IPS-18c (cell line): ENCODE results near the gene WASHC1.
A peak's percentile ranks its signal among the peaks of the same experiment; 100 is the strongest.
"Not testable (repeated sequence)": the region's sequence is repeated elsewhere in the genome, so short reads cannot be mapped to it uniquely, and the experiment has no call there.

Source experiments
- H3K4me3 ChIP-seq: 2 replicates; pipeline ENCODE4 v1.7.0; 2013; ENCODE audit warnings: low read depth, mild to moderate bottlenecking, low read length, moderate library complexity; ENCODE audit not compliant: insufficient read depth
- H3K9me3 ChIP-seq: one replicate; pipeline ENCODE4 v1.6.1; 2013; ENCODE audit warnings: mild to moderate bottlenecking, low read length, moderate library complexity; ENCODE audit not compliant: control insufficient read depth, insufficient read depth

Gene WASHC1, protein sequence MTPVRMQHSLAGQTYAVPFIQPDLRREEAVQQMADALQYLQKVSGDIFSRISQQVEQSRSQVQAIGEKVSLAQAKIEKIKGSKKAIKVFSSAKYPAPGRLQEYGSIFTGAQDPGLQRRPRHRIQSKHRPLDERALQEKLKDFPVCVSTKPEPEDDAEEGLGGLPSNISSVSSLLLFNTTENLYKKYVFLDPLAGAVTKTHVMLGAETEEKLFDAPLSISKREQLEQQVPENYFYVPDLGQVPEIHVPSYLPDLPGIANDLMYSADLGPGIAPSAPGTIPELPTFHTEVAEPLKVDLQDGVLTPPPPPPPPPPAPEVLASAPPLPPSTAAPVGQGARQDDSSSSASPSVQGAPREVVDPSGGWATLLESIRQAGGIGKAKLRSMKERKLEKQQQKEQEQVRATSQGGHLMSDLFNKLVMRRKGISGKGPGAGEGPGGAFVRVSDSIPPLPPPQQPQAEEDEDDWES

DNA sequence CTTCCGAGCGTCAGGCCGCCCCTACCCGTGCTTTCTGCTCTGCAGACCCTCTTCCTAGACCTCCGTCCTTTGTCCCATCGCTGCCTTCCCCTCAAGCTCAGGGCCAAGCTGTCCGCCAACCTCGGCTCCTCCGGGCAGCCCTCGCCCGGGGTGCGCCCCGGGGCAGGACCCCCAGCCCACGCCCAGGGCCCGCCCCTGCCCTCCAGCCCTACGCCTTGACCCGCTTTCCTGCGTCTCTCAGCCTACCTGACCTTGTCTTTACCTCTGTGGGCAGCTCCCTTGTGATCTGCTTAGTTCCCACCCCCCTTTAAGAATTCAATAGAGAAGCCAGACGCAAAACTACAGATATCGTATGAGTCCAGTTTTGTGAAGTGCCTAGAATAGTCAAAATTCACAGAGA lies at the start of gene WASHC1:
TSS of gene WASHC1 (minus strand) at position 101 of the 400 bp plus-strand sequence. CDS start 4,457 bp downstream, outside the sequence.
- peak within 1 kb of the TSS; percentile 41; the same call in 1 of the 2 replicates for H3K4me3 ChIP-seq
- not testable (repeated sequence) for H3K9me3 ChIP-seq

DNA sequence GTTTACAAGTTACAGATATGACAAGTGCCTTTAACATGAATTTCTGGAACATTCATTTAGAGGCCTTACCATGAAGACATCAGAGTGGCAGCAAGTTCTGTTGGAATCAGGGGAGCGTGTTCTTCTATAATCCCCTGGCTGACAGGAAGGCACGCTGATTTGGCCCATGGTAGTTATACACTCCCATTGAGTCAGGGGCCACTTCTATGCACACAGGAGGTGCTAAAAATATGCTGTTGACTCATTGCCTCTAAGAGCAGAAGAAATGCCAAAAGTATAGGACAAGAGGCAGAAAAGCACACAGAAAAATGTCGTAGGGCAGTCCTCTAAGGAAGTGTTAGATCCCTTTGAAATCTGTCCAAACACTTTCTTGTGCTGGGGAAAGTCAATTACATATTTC lies 49.1 kb upstream of the WASHC1 start:
- H3K4me3 ChIP-seq, H3K9me3 ChIP-seq: not testable (repeated sequence)

DNA sequence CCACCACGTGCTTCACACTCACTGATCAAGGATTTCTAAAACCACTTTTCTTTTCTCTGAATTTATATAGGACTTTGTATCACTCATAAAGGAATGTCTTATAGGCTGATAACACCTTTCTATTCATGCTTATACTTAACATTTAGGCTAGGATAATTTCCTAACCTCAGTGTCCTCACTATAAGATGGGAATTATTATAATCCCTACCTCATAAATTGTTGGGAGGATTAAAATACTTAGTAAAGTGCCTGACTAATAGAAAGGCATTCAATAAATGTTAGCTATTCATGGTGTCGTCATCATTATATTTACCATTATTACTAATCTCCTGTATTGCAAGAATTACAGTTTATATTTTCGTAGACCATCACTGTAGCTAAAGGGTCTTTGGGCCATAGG lies 47.1 kb upstream of the WASHC1 start:
- not testable (repeated sequence) for H3K9me3 ChIP-seq, H3K4me3 ChIP-seq

DNA sequence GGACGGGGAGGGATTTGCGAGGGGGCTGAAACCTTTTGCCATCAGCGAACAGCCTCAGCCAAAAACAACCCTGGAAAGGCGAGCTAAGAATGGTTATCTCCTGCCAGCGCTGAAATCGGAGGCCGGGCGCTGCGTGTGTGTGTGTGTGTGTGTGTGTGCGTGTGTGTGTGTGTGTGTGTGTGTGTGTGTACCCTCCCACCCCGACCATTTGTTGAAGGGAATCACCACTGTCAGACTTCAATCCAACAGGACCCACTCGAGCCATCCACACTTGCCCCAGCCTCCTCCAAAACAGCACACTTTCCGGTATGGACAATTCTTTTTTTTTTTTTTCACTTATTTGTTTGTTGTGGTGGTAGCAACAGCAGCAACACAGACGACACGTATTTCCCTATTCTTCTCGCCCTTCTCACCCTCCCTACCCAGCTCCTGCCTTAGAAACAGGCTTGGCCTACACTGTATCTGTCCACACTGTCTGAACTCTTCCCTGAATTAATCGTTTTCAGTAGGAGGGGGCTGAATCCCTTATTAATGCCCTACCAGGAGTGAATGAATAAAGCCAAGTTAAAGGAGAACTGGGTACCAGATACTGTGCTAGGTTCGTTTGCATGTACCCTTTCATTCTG lies 44.8 kb upstream of the WASHC1 start:
- peak overlapping the region; percentile 59; the same call in 1 of the 2 replicates for H3K4me3 ChIP-seq

DNA sequence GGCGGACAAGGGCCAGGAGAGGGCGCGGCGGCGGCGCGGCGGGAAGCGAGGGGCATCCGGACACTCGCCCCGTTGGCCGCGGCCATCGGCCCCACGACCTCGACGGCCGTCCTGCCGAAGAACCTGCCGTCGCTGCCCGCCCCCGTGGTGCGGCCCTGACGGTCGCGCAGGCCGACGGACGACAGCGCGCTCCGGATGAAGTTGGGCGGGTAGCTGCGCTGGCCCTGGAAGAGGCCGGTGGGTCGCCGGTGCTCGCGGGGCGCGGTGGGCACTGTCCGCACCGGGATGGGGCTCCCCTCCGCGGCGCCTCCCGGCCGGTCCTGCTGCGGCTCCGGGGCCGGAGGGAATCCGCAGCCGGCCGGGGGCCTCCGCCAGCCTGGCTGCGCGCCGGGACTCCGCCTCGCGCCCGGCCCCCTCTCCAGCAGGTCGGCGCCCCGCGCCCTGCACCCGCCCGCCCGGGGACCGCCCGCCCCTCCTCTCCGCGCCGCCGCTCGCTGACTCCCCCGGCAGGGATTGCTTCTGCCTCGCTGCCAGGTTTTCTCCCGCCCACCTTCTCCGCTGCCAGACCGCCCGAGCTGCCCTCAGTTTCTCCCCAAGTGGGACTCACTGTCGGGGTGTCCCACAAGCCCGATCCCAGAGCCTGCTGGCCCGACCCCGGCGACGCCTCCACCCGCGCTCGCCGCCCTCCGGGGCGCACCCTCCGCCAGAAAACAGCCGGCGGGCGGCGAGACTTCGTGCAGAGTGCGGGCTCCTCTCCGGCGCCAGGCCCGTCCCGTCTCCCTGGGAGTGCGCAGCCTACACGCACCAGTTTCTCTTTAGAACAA lies 44.0 kb upstream of the WASHC1 start:
- H3K4me3 ChIP-seq, result peak overlapping the region; percentile 59
- not testable (repeated sequence) for H3K9me3 ChIP-seq

More for the DNA sequence above, 44.8 kb upstream of the WASHC1 start:
- not testable (repeated sequence) for H3K9me3 ChIP-seq

DNA sequence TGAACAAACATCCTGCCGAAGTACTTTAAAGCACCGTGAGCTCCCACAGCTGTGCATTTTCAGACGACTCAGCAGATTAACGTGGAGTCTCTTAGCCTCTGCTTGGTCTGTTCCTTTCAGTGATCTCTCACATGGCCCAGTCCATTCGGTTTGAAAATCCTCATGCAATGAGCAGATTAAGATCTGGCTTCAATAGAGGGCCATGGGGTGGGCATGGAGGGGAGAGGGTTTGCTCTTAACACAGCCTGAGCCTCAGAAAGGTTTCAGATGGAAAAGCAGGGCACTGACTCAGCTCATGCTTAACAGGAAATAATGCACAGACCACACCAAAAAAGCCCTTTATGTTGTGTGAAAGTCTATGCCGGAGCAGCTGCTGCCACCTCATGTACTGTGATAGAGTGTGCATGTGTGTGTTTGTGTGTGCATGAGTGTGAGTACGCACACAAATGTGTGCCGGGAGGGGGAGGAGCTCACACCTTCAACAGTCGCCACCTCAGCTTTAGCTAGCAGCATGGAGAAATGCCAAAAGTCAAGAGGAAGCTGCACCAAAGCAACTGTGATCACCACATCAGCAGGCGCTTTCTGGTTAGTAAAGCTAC lies 33.9 kb upstream of the WASHC1 start:
- H3K9me3 ChIP-seq, H3K4me3 ChIP-seq: not testable (repeated sequence)

DNA sequence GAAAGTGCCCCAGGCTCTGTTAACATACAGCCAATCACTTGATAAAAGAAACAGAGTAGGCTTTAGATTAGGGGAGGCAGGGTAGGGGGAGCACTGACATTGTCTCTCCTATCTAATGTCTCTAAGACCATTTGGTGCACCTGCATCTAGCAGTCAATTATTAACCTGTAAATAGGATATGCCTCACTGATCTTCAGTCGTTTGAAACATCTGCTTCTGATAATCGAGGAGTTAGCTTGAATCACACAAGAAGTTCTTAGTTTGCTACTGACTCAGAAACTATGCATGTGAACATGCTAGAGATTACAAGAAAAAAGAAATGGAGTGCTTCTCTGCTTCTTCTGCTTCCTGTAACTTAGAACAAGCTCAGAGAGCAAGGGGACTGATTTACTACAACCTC lies 23.4 kb upstream of the WASHC1 start:
- not testable (repeated sequence) for H3K9me3 ChIP-seq, H3K4me3 ChIP-seq

DNA sequence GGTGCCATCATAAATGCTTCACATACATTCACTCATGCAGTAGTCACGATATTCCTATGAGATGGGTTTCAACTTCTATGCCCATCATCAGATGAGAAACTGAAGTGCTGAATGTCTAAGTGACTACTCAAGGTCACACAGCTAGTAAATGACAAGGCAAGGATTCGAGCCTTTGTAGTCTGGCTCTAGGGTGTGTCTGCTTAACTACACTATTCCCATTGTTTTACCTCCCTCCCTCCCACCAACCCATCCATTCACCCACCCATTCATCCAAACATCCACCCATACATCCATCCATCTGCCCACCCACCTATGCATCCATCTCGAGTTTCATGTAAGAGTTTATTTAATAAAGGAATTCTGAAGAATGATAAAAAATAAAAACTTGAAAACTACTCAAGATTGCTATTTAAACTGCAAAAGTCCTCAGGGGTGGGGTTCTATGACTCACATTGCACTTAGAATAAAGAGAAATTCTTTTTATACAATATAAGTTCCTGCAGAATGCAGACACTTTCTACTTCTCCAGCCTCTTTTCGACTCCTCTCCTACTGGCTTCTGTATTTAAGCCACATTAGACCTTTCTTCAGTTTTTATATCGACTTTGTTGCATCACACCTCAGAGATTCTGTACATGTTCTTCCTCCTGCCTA lies 19.1 kb upstream of the WASHC1 start:
- not testable (repeated sequence) for H3K9me3 ChIP-seq, H3K4me3 ChIP-seq

DNA sequence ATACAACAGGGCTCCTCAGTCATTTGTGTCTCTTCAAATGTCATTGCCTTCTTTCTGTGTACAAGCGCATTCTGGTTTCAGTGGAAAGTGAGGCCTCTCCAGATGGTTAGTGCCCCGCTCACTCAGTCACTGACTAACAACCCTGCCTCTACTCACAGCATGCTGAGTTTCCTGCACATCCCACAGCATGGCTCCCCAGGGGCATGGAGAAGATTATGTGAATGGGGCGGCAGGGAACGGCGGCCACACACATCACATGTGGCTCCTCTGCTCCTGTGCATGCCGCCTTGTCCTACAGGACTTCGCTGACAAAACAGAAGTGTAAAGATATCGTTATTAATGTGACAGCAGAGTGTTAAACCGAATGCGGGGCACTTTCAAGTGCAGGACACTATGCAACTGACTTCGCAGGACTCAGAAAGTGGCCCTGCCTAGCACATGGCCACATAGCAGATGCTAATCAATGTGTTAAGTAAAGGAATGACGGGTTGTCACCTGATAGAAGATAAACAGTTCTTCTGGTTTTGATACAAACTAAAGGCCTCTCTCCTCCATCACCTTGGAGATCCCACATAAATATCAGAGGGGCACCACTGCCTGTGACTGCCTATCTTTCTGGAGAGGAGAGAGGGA lies 17.5 kb upstream of the WASHC1 start:
- not testable (repeated sequence) for H3K4me3 ChIP-seq, H3K9me3 ChIP-seq

DNA sequence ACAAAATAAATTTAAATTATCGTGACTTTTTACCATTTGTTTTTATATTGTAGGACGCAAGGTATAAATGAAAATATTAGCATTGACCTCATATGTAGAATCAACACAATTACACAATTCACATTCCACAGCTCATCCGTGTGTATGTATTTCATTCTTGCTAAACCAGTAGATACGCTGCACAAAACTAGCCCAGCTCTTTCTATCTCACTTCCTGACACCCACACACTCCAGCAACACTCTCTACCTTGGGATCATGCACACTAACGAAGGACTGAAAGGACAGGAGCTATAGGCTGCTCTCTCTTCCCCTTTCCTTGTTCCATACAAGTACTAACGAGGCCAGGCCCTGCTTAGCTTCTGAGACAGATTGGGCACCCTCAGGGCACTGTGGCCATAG lies 16.9 kb upstream of the WASHC1 start:
- not testable (repeated sequence) for H3K9me3 ChIP-seq, H3K4me3 ChIP-seq

DNA sequence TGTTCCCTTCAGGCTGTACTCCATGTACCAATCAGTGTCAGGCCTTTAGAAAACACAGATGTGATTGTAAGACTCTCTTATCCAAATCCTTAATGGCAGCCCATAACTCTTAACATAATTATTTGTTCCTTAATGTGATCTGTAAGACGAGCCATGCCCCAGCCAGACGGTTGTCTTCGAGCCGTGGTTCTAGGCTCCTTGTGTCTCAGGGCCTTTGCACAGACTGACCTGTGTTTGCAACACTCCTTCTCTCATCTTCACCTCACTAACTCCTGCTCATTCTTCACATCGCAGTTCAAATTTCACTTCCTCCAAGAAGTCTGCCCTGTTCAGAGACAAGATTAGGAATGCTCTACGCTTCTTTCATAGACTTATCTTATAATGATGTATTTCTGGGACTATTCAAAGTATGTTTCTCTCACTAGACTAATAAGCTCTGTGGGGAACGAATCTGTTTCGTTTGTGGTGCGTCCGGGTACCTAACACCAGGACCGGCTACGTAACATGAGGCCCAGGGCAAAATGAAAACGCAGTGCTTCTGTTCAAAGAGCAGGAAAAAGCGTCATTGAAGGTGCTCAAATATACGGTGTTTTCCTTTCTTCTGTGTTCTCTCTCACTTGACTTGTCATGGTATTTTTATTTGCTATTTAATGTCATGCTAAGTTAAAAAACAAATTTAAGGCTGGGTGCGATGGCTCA lies 16.1 kb upstream of the WASHC1 start:
- H3K9me3 ChIP-seq, H3K4me3 ChIP-seq: not testable (repeated sequence)

DNA sequence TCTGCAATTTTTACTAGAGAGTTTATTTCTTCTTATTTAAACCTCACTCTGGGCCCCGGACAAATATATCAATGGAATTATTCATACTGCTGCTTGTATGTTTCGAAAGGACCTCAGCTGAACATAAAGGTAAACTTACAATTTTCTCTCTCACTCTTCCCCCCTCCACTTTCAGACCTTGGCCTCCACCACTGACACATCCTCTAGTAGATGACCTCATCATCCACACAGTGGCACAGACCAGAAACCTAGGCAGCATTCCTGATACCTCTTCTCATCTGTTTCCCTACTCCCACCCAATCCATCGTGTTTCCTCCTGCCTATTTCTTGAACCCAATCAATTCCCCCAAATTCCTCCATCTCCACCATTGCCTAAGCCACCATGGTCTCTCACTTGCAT lies 15.2 kb upstream of the WASHC1 start:
- not testable (repeated sequence) for H3K4me3 ChIP-seq, H3K9me3 ChIP-seq

DNA sequence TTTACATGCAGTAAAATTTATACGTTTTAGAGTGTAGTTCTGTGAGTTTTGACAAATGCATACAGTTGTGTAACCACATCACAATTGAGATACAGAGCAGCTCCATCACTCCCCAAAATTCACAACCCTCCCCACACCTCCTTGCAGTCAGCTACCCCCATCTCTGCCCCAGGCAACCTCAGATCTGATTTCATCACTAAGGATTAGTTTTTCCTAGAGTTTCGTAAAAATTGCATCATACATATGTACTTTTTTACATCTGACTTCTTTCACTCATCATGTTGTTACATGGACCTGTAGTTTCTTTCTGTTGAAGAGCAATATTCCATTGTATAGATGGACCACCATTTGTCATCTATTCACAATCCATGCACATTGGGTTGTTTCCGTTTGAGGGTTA lies 14.4 kb upstream of the WASHC1 start:
- H3K9me3 ChIP-seq, H3K4me3 ChIP-seq: not testable (repeated sequence)

DNA sequence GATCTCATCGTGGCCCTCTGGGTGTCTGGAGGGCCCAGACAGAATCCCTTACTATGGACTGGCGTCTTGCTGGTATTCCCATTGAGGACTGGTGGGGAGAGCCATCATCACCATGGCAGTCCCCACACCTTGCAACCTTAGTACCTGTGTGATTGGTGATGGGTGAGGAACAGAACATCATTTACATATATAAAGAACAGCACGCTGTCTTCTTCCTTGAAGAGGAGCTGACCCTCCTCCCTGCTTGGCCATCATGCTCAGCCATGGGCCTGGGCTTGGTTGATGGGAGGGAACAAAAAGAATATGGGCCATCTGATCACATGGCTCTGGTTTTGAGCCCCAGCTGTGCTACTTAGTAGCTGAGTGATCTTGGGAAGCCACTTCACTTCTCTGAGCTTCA lies 13.9 kb upstream of the WASHC1 start:
- not testable (repeated sequence) for H3K9me3 ChIP-seq, H3K4me3 ChIP-seq

DNA sequence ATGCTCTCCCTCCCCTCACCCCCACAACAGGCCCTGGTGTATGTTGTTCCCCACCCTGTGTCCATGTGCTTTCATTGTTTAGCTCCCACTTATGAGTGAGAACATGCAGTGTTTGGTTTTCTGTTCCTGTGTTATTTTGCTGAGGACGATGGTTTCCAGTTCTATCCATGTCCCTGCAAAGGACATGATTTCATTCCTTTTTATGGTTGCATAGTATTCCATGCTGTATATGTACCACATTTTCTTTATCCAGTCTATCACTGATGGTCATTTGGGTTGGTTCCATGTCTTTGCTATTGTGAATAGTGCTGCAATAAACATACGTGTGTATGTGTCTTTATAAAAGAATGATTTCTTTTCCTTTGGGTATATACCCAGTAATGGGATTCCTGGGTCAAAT lies 12.6 kb upstream of the WASHC1 start:
- H3K4me3 ChIP-seq, H3K9me3 ChIP-seq: not testable (repeated sequence)

DNA sequence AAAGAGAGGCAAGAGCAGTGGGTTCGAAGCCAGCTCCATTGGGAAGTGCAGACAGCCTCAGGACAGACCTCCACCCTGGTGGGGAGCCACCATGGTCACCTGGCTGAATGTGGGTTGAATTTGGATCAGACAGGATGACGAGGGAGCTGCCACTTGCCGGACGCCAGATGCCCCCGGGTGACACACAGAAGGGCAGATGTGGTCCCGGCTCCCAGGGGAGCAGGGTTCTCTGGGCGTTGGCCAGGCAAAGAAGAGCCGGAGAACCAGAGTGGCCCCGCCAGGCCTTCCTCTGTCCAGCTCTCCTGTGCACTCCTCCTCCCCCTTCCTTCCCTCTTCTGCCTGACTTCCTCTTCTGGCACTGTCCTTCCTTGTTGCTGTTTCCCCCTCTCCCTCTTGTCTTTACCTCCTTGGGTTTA lies 12.0 kb upstream of the WASHC1 start:
- H3K4me3 ChIP-seq, H3K9me3 ChIP-seq: not testable (repeated sequence)
